GM13977 (cell line): Measurements from ENCODE around the gene GUCY1A2.

ENCODE experiments used
- DNase-seq: peaks from one replicate; pipeline ENCODE4 v3.0.0; 2012; ENCODE audit warnings: low spot score
- in situ Hi-C: fragments of 300-500 bp; cut with MboI; formaldehyde crosslinking; loops from one replicate; pipeline ENCODE4 v1.12.0; 2022; ENCODE audit warnings: low sequenced_read_pairs, low pct_unique_long_range_greater_than_20kb, mixed read lengths, inconsistent platforms; ENCODE audit not compliant: unreplicated experiment
- TF ChIP-seq, protein P1 (sequence below): IDR thresholded peaks from 2 replicates; pipeline ENCODE4 v1.5.1; 2012; ENCODE audit warnings: mild to moderate bottlenecking, control low read depth; ENCODE audit not compliant: insufficient read depth; ENCODE audit errors: extremely low read depth, missing control alignments

GUCY1A2 gene

DNA sequence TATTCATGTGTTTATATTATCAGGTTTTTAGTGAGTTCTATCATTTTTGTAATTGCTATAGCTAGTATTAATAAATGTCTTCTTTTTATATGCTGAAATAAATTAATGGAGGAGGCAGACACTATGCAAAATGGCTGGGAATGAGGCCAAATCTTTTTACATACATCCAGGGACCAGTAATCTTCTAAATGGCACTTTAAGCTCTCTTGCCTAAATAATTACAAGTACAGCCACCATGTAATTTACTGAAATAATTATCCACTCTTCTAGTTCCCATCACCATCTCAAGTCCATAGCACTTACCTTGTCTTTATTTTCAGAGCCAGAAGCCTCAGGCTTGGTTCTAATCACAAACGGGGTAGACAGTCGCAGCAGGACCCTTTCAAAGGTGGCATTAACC is 79.1 kb downstream of the GUCY1A2 start:
- no peak for DNase-seq
- in situ Hi-C loops = no loop called here
- TF ChIP-seq, protein P1, sequence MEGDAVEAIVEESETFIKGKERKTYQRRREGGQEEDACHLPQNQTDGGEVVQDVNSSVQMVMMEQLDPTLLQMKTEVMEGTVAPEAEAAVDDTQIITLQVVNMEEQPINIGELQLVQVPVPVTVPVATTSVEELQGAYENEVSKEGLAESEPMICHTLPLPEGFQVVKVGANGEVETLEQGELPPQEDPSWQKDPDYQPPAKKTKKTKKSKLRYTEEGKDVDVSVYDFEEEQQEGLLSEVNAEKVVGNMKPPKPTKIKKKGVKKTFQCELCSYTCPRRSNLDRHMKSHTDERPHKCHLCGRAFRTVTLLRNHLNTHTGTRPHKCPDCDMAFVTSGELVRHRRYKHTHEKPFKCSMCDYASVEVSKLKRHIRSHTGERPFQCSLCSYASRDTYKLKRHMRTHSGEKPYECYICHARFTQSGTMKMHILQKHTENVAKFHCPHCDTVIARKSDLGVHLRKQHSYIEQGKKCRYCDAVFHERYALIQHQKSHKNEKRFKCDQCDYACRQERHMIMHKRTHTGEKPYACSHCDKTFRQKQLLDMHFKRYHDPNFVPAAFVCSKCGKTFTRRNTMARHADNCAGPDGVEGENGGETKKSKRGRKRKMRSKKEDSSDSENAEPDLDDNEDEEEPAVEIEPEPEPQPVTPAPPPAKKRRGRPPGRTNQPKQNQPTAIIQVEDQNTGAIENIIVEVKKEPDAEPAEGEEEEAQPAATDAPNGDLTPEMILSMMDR = no peak

DNA sequence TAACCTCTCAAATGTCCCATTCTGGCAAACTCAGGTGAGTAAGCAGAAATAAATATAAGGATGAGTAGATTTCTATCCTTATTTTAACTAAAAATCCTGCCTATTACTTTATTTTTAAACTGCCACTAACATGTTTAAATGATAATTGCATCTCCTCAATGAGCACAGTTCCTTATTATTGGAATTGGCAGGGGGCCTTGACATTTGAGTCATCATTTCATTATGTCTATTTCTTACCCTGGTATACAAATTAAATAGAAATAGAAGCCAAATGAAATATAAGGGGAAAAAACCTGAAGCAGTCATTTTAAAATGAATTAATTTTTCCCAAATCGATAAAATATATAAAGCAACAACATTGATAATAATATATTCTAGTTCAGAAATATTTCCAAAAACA is 81.2 kb downstream of the GUCY1A2 start:
- TF ChIP-seq, protein P1 = no peak
- no peak for DNase-seq
- in situ Hi-C loops = no loop called here

DNA sequence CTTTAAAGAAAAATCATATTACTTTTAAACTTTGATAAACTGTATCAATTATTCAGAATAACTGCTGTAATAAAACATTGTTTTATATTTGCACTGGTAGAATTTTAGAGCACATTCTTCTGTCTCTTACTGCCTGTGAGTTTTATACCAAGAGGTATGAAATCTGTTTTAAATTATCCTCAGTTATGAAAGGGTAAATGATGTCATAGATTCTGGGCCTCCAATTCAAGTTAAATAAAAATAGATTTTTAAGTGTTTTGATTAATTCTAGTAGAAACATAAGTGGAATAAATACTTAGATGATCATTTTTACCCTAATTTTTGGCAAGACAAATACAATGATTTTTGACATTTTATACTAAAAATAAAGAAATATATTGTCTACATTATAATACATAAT is 93.0 kb downstream of the GUCY1A2 start:
- TF ChIP-seq, protein P1 = no peak
- DNase-seq = no peak
- in situ Hi-C loops = no loop called here

DNA sequence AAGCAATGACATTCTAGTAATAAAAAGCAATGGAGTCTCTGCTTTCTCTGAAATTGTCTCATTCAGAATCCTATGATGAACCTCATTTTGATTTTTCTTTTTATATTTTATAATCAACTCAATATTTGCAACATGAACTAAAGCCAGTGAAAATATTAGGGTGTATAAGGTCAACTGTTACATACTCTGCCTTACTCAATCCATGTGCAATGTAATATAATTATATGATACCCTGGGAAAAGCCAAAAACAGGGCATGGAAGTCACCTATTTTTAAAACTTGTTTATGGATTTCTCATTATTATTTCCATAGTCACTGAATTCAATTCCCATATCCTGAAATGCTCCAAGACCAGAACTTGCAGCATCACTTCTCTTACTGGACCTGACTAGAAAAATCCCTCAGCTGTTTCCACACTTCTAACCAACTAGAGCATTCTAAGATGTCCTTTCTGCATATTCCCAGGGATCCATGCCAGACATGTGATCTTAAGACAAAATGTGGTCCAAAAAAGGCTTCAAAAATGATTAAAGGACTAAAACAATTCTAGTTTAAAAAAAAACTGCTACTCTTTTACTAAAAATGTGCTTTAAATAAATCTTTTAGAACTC is 97.3 kb downstream of the GUCY1A2 start:
- in situ Hi-C loops = no loop called here
- TF ChIP-seq, protein P1 = no peak
- DNase-seq = no peak

DNA sequence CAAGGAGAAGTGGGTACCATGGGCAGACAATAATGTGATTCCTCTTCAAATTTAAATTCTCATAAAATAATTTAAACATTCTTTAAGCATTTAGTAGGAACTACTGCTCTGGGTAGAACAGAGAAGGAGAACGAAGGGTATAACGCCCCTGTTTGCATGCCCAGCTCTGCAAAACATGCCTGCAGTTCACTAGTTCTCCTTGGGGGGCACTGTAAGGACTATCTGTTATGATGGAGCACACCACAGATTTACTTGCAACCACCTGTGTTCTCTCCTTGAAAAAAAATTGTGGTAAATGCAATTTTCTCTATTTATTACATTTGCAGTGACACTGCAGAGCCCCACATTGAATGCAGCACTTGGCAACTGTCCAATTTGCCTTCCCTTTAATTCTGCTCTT is 100.3 kb downstream of the GUCY1A2 start:
- in situ Hi-C loops = no loop called here
- DNase-seq = peak; percentile 4
- TF ChIP-seq, protein P1 = peak; percentile 50

DNA sequence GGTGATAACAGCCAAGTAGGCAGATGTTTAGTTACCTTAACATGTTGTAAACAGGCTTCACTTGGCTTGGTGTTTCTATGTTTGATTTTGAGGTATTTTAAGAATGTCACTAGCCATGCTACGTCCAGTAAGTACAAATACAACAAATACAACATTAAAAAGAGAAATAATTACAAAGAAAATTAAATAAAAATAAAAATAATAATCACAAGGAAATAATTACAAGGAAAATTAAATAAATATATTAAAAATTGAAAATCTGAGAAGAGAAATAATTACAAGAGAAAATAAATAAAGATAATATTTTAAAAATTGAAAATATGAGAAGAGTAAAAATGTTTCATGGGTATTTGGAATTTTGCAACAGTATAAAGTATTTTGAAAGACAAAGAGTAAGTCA is 103.9 kb downstream of the GUCY1A2 start:
- in situ Hi-C loops = no loop called here
- no peak for DNase-seq
- TF ChIP-seq, protein P1 = no peak
